ENCODE results near the gene GDI2.

Gene GDI2

DNA sequence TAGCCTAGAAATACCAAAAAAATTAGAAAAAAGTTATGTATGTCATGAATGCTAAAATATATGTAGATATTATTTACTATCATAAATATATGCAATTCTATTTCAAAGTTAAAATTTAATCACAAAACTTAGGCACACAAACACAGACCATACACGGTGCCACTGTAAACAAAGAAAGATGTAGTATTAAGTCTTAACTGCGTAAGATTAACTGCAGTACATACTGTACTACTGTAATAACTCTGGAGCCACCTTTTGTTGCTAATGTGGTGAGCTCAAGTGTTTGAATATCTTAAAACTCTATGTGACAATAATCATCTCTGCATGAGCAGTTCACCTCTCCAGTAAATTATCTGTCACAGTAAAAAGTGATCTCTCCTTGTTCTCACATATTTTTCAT, 23.6 kb downstream of the GDI2 start:
- peaks cover 37% of the 10 kb centered on the region for H3K36me3 ChIP-seq (replicated peaks; ENCODE audit: insufficient read depth, low read length)
- TF ChIP-seq EZH2phosphoT487 (IDR thresholded peaks at IDR 0.05; ENCODE audit: low read length), result no peak
- no peak for TF ChIP-seq EZH2 (optimal IDR thresholded peaks at IDR 0.05; ENCODE audit: low read depth, low read length)
- TF ChIP-seq, protein P1, sequence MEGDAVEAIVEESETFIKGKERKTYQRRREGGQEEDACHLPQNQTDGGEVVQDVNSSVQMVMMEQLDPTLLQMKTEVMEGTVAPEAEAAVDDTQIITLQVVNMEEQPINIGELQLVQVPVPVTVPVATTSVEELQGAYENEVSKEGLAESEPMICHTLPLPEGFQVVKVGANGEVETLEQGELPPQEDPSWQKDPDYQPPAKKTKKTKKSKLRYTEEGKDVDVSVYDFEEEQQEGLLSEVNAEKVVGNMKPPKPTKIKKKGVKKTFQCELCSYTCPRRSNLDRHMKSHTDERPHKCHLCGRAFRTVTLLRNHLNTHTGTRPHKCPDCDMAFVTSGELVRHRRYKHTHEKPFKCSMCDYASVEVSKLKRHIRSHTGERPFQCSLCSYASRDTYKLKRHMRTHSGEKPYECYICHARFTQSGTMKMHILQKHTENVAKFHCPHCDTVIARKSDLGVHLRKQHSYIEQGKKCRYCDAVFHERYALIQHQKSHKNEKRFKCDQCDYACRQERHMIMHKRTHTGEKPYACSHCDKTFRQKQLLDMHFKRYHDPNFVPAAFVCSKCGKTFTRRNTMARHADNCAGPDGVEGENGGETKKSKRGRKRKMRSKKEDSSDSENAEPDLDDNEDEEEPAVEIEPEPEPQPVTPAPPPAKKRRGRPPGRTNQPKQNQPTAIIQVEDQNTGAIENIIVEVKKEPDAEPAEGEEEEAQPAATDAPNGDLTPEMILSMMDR (IDR thresholded peaks at IDR 0.05; ENCODE audit: low read length), result no peak
- 0 out of 2 replicates have a peak, but pooled peaks cover under 1% of the 10 kb centered on the region for H3K4me1 ChIP-seq (ENCODE audit: low read length)
- peaks cover 85% of the 10 kb centered on the region for H3K79me2 ChIP-seq (ENCODE audit: low read length)
- no peak overlapping the region for H3K4me2 ChIP-seq (ENCODE audit: low read depth, low read length)
- no peak overlapping the region for H3K4me3 ChIP-seq (ENCODE audit: low read length)
- H3K27me3 ChIP-seq (replicated peaks; ENCODE audit: insufficient read depth, low read length), result no peaks in the 10 kb centered on the region
- no peak overlapping the region for H2AFZ ChIP-seq (ENCODE audit: low read length)
- no peak overlapping the region for H3K9ac ChIP-seq (ENCODE audit: low read length)
- H3F3A ChIP-seq (ENCODE audit: insufficient read depth, low read length), result no peaks in the 10 kb centered on the region; the same call in 1 of the 2 replicates
- no peaks in the 10 kb centered on the region for H3K9me3 ChIP-seq (replicated peaks; ENCODE audit: insufficient read depth, low read length)
- H3K27ac ChIP-seq (ENCODE audit: low read length), result no peak overlapping the region
- H4K20me1 ChIP-seq (ENCODE audit: insufficient read depth, low read length), result peaks cover 8% of the 10 kb centered on the region; the same call in 1 of the 2 replicates
- H3K9me2 ChIP-seq (replicated peaks; ENCODE audit: insufficient read depth, low read length), result no peaks in the 10 kb centered on the region
- no peak for DNase-seq

DNA sequence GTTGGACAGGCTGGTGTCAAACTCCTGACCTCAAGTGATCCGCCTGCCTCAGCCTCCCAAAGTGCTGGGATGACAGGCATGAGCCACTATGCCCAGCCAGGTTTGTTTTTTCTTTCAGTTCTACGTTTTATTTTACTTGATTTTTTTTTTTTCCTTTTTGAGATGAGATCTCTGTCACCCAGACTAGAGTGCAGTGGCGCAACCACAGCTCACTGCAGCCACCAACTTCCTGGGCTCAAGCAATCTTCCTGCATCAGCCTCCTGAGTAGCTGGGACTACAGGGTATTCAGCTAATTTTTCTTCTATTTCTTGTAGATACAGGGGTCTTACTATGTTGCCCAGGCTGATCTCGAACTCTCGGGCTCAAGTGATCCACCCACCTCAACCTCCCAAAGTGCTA, 24.3 kb downstream of the GDI2 start:
- H3K79me2 ChIP-seq (ENCODE audit: low read length), result peaks cover 84% of the 10 kb centered on the region
- no peak overlapping the region for H3K9ac ChIP-seq (ENCODE audit: low read length)
- H3F3A ChIP-seq (ENCODE audit: insufficient read depth, low read length), result peaks cover 6% of the 10 kb centered on the region
- no peak for TF ChIP-seq EZH2 (optimal IDR thresholded peaks at IDR 0.05; ENCODE audit: low read depth, low read length)
- TF ChIP-seq, protein P1 (IDR thresholded peaks at IDR 0.05; ENCODE audit: low read length), result no peak
- TF ChIP-seq EZH2phosphoT487 (IDR thresholded peaks at IDR 0.05; ENCODE audit: low read length), result no peak
- H3K9me2 ChIP-seq (replicated peaks; ENCODE audit: insufficient read depth, low read length), result no peaks in the 10 kb centered on the region
- no peak for DNase-seq
- H3K9me3 ChIP-seq (replicated peaks; ENCODE audit: insufficient read depth, low read length), result no peaks in the 10 kb centered on the region
- no peak overlapping the region for H2AFZ ChIP-seq (ENCODE audit: low read length)
- H3K4me3 ChIP-seq (ENCODE audit: low read length), result no peak overlapping the region
- peaks cover 44% of the 10 kb centered on the region for H3K36me3 ChIP-seq (replicated peaks; ENCODE audit: insufficient read depth, low read length)
- no peak overlapping the region for H3K27ac ChIP-seq (ENCODE audit: low read length)
- H3K4me2 ChIP-seq (ENCODE audit: low read depth, low read length), result no peak overlapping the region
- 0 out of 2 replicates have a peak, but pooled peaks cover 7% of the 10 kb centered on the region for H3K4me1 ChIP-seq (ENCODE audit: low read length)
- peaks cover 8% of the 10 kb centered on the region; the same call in 1 of the 2 replicates for H4K20me1 ChIP-seq (ENCODE audit: insufficient read depth, low read length)
- H3K27me3 ChIP-seq (replicated peaks; ENCODE audit: insufficient read depth, low read length), result no peaks in the 10 kb centered on the region

DNA sequence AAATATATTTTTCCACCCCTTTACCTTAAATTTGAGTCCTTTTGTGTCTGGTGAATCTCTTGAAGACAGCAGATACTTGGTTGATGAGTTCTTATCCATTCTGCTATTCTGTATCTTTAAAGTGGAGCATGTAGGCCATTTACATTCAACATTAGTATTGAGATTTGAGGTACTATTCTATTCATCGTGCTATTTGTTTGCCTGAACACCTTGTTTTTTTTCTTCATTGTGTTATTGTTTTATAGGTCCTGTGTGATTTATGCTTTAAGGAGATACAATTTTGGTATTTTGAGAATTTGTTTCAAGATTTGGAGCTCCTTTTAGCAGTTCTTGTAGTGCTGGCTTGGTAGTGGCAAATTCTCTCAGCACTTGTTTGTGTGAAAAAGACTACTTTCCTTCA, 29.9 kb downstream of the GDI2 start:
- Histone ChIP-seq H3K9ac (ENCODE audit: low read length) (no peak overlapping the region), H3K4me1 (ENCODE audit: low read length) (peaks cover 27% of the 10 kb centered on the region), H2AFZ (ENCODE audit: low read length) (no peak overlapping the region), H3K27me3 (replicated peaks; ENCODE audit: insufficient read depth, low read length) (no peaks in the 10 kb centered on the region), H3K9me3 (replicated peaks; ENCODE audit: insufficient read depth, low read length) (no peaks in the 10 kb centered on the region), H3K79me2 (ENCODE audit: low read length) (peaks cover 72% of the 10 kb centered on the region), H3K4me3 (ENCODE audit: low read length) (no peak overlapping the region), H3F3A (ENCODE audit: insufficient read depth, low read length) (peaks cover 24% of the 10 kb centered on the region), H3K27ac (ENCODE audit: low read length) (no peak overlapping the region), H3K9me2 (replicated peaks; ENCODE audit: insufficient read depth, low read length) (no peaks in the 10 kb centered on the region), H3K36me3 (replicated peaks; ENCODE audit: insufficient read depth, low read length) (peaks cover 35% of the 10 kb centered on the region), H3K4me2 (ENCODE audit: low read depth, low read length) (no peak overlapping the region), H4K20me1 (ENCODE audit: insufficient read depth, low read length) (peaks cover 11% of the 10 kb centered on the region; the same call in 1 of the 2 replicates)
- TF ChIP-seq EZH2 (optimal IDR thresholded peaks at IDR 0.05; ENCODE audit: low read depth, low read length) (no peak), EZH2phosphoT487 (IDR thresholded peaks at IDR 0.05; ENCODE audit: low read length) (no peak)
- TF ChIP-seq, protein P1 (IDR thresholded peaks at IDR 0.05; ENCODE audit: low read length), result no peak
- DNase-seq, result no peak

Measured in MM.1S (cell line).